Glomerular visceral epithelial cell (primary cell): ENCODE results near the gene APLP2.
A peak's percentile ranks its signal among the peaks of the same experiment; 100 is the strongest.
"Not testable (repeated sequence)": the region's sequence is repeated elsewhere in the genome, so short reads cannot be mapped to it uniquely, and the experiment has no call there.

ENCODE experiments used
- DNase-seq: peaks from one replicate; pipeline ENCODE4 v3.0.0-alpha.2; 2016; ENCODE audit errors: extremely low spot score

APLP2 gene

GRCh38 chr11:130069659-130070108 is at the start of gene APLP2:
Gene APLP2 (plus strand): TSS chr11:130069894. CDS start chr11:130069978, 84 bp downstream.
- DNase-seq = peak; percentile 99

GRCh38 chr11:130020323-130020722 is 49.4 kb upstream of the APLP2 start:
- DNase-seq = no peak

- DNase-seq = not testable (repeated sequence)
Observed at GRCh38 chr11:130021606-130022005, 48.1 kb upstream of the APLP2 start.

GRCh38 chr11:130022799-130023198 is 46.9 kb upstream of the APLP2 start:
- DNase-seq = peak; percentile 74

GRCh38 chr11:130023204-130023603 is 46.5 kb upstream of the APLP2 start:
- DNase-seq = peak; percentile 89

- DNase-seq = no peak
Observed at GRCh38 chr11:130024361-130024760, 45.3 kb upstream of the APLP2 start.

- DNase-seq = no peak
Observed at GRCh38 chr11:130025371-130025770, 44.3 kb upstream of the APLP2 start.

GRCh38 chr11:130029137-130029536 is 40.6 kb upstream of the APLP2 start:
- DNase-seq = peak; percentile 53

- DNase-seq = no peak
Observed at GRCh38 chr11:130031056-130031455, 38.6 kb upstream of the APLP2 start.

- DNase-seq = no peak
Observed at GRCh38 chr11:130031945-130032344, 37.7 kb upstream of the APLP2 start.

- no peak for DNase-seq
Observed at GRCh38 chr11:130032931-130033330, 36.8 kb upstream of the APLP2 start.

GRCh38 chr11:130034236-130034635 is 35.5 kb upstream of the APLP2 start:
- no peak for DNase-seq

- peak; percentile 64 for DNase-seq
Observed at GRCh38 chr11:130037058-130037457, 32.6 kb upstream of the APLP2 start.

- DNase-seq = peak; percentile 64
Observed at GRCh38 chr11:130037881-130038585, 31.7 kb upstream of the APLP2 start.

- DNase-seq = no peak
Observed at GRCh38 chr11:130040281-130040940, 29.3 kb upstream of the APLP2 start.

- peak; percentile 76 for DNase-seq
Observed at GRCh38 chr11:130042093-130042591, 27.6 kb upstream of the APLP2 start.

GRCh38 chr11:130043575-130043974 is 26.1 kb upstream of the APLP2 start:
- no peak for DNase-seq

GRCh38 chr11:130047141-130047540 is 22.6 kb upstream of the APLP2 start:
- DNase-seq = no peak

- DNase-seq = no peak
Observed at GRCh38 chr11:130049328-130049771, 20.3 kb upstream of the APLP2 start.

- DNase-seq = no peak
Observed at GRCh38 chr11:130050257-130050656, 19.4 kb upstream of the APLP2 start.

GRCh38 chr11:130051082-130051481 is 18.6 kb upstream of the APLP2 start:
- DNase-seq = no peak

- no peak for DNase-seq
Observed at GRCh38 chr11:130052567-130052966, 17.1 kb upstream of the APLP2 start.

- DNase-seq = no peak
Observed at GRCh38 chr11:130054966-130055365, 14.7 kb upstream of the APLP2 start.
